Measurements from ENCODE around the gene RITA1. TPM values are rescaled to one million over a fixed set of nuclear protein-coding genes. Genes with fewer than 3 reads are reported as not detected.

RITA1 gene
- total RNA-seq, 4 donors from 2014 or later, result 8.3 to 11.0 (median 9.4) TPM

DNA sequence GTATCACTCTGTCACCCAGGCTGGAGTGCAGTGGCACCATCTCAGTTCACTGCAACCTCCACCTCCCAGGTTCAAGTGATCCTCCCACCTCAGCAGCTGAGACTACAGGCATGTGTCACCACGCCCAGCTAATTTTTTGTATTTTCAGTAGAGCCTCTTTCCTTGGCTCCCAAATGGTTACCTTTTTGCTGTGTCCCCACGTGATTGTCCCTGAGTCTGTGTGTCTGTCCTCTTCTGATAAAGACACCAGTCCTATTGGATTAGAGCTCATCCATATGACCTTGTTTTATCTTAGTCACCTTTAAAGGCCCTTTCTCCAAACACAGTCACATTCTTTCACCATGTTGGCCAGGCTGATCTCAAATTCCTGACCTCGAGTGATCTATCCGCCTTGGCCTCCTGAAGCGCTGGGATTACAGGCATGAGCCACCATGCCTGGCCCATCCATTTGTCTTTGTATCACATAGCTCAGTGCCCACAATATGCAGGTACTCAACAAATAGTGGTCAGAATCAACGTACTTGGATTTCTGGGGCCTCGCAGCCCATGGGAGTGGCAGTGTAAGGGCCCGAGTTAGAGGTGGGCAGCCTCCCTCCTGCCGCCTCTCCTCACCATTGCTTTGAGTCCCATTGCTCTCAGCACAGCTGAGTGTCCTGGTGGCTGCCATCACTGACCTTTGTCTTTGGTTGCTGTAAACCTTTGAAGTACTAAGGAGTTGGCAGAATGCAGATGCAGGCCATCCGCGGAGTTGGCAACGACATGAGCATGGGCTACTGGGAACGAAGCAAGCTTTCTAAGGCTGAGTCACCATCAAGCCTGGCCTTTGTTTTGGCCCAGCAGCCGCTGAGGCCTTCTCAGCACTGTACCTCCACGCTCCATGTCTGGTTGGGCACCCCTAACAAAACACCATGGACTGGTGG lies 45.1 kb downstream of the RITA1 start:
- TF ChIP-seq, protein P1, sequence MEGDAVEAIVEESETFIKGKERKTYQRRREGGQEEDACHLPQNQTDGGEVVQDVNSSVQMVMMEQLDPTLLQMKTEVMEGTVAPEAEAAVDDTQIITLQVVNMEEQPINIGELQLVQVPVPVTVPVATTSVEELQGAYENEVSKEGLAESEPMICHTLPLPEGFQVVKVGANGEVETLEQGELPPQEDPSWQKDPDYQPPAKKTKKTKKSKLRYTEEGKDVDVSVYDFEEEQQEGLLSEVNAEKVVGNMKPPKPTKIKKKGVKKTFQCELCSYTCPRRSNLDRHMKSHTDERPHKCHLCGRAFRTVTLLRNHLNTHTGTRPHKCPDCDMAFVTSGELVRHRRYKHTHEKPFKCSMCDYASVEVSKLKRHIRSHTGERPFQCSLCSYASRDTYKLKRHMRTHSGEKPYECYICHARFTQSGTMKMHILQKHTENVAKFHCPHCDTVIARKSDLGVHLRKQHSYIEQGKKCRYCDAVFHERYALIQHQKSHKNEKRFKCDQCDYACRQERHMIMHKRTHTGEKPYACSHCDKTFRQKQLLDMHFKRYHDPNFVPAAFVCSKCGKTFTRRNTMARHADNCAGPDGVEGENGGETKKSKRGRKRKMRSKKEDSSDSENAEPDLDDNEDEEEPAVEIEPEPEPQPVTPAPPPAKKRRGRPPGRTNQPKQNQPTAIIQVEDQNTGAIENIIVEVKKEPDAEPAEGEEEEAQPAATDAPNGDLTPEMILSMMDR (IDR thresholded peaks at IDR 0.05; ENCODE audit: low read depth), result no peak

DNA sequence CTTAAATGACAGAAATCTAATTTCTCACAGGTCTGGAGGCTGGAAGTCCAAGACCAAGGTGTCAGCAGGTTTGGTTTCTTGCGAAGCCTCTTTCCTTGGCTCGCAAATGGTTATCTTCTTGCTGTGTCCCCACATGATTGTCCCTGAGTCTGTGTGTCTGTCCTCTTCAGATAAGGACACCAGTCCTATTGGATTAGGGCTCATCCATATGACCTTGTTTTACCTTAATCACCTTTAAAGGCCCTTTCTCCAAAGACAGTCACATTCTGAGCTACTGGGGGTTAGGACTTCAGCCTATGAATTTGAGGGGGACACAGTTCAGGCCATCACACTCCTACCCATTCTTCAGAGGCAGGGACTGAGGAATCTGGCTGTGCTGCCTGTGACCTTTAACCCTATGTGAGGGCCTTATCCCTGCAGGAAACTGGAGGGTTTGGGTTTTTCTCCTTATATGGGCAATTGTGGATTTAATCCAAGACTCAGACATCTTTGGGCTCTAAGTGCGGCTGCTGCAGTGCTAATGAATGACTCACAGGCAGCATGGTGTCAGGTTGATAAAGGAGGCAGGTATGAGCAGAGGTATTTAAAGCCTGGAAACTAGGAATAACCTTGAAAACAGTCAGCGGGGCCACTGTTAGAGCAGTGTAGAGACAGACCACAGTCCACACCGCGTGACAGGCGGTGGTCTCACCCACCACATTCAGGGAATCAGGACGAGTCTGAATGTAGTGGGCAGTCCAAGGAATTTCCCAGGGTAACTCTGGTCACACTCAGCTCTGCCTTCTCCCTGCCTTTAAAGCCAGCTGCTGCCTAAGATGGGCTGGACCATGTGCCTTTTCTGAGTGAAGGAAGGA lies 45.9 kb downstream of the RITA1 start:
- TF ChIP-seq, protein P1 (IDR thresholded peaks at IDR 0.05; ENCODE audit: low read depth), result no peak

DNA sequence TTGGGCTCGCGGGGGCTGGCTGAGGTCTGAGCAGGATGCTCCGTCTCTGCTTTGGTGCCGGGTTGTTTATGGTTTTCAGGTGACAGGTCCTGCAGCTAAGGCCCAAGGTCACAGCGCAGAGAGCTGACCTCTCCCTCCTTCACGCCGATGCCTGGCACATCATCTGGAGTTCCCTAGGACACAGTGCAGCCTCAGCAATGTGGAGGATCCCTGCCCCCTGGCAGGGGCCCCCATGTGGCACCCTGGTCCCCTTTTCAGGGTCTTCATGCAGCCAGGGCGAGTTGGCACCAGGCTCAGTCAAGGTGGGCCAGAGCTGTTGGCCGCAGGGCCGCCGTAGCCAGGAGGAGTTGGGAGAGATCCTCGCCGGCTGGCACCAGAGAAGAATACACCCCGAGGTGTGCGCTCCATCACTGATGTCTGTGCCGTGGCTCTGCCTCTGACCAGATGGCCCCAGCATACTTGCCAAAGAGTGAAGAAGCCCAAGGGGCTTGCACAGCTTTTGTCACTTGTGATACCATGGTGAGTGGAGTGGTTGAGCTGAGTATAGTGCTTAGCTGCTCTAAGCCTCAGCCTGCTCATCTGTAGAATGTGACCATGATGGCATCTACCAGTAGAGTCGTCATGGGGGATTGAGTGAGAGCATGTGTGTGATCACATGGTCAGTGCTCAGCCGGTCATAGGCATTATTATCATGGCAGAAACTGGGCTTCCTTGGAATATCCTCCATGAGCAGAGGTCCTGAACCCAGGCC lies 46.7 kb downstream of the RITA1 start:
- TF ChIP-seq, protein P1 (IDR thresholded peaks at IDR 0.05; ENCODE audit: low read depth), result no peak

DNA sequence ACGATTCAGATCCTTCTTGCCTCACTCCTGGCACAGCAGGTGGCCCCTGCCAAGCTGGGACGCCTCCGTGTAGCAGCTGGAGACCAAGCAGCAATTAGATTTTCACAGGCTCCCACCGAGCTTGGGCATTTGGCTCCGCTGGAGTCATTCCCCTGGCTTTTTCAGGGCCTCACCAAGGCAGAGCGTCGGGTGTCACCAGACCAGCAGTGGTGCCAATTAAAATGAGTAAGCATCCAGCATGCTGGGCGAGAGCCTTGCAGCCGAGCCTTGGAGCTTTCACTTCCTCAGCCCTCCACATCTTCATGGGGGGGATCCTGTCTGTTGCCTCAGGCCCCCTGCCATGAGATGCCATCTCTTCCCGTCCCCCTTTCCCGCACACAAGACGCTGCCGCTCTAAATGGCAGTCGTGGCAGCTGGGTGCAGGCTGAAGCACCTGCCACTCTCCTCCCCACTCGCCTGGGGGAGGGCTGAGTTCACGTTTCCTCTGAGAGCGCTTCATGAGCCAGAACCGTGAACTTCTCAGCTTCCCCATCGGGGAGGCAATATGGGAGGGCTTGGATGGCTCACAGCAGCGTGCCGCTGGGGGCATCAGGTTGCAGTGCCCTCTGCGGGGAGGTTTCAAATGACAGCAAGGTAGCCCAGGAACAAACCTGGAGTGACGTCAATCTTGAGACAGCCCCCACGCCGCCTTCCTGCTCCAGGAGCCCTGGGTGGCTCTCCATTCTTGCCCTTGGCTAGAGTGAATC lies 47.5 kb downstream of the RITA1 start:
- TF ChIP-seq, protein P1 (IDR thresholded peaks at IDR 0.05; ENCODE audit: low read depth), result no peak

DNA sequence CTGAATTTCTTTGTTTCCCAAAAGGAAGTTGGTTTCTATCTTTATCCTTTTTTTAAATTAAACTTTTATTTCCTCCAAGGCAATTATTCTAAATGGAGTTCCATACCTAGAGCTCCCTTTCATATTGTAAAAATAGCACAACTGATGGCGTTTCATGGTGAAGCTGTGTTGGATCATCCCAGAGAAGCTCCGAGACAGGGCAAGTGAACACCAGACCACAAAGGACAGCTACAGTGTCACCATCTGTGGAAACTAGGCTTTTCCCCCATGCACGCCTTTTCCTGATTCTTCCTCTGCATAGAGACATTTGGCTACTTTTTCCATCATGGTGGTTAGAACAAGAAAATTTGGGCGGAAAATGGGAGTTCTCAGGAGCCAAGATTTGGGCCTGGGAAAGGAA lies 48.4 kb downstream of the RITA1 start:
- TF ChIP-seq, protein P1 (IDR thresholded peaks at IDR 0.05; ENCODE audit: low read depth), result no peak

DNA sequence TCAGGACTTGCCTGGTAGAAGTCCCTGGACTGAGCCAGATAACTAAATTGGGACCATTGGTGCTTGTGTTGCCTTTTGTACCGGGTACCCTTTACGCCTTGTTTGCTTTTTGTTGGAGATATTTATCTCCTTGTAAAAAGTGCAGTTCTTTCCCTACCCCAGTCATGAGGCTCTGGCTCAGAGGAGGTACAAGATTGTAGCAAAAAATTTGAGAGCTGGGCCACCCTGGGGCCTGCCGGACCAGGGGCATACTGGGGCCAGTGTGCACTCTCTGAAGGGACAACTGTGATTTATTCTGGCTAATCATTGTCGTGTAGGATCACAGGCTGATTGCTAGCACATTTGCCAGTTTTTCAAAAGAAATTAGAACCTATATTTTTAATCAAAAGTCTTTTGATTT lies 49.0 kb downstream of the RITA1 start:
- TF ChIP-seq, protein P1 (IDR thresholded peaks at IDR 0.05; ENCODE audit: low read depth), result no peak
